ENCODE results near the gene FRMD4B. TPM values are rescaled to one million over a fixed set of nuclear protein-coding genes. Genes with fewer than 3 reads are reported as not detected.

The FRMD4B gene
- total RNA-seq, 1 experiment from 2014 or later, result 0.90 TPM

GRCh38 chr3:69384326-69384725, 1.6 kb downstream of the FRMD4B start:
- BruUV-seq (replicated peaks), result no TSS peak
- no peaks in the 10 kb centered on the region for H3K9me3 ChIP-seq (ENCODE audit: control insufficient read depth, insufficient read depth, low read depth, low read length)
- POLR2A ChIA-PET, result interaction anchor here (0.7 kb wide), 1 partner anchor 263 kb away, joined by 4 read pairs; no protein-coding TSS in a partner anchor
- no peak for ATAC-seq
- in situ Hi-C loops (cut with HindIII; ENCODE audit: low pct_unique_long_range_greater_than_20kb, low sequenced_read_pairs) (no loop called here), intact Hi-C loops (cut with micrococcal nuclease; ENCODE audit: unreplicated experiment) (no loop called here)
- DNase-seq (ENCODE audit: low read depth, low spot score), result no peak
- no peak overlapping the region for H3K27ac ChIP-seq (ENCODE audit: low read length)
- CTCF ChIA-PET, result no interaction called here
- no peaks in the 10 kb centered on the region for H3K36me3 ChIP-seq (ENCODE audit: control insufficient read depth, insufficient read depth, low read length)
- H3K27me3 ChIP-seq (ENCODE audit: control insufficient read depth, insufficient read depth, low read length), result peaks cover 12% of the 10 kb centered on the region
- no peaks in the 10 kb centered on the region for H3K4me1 ChIP-seq (ENCODE audit: control insufficient read depth, insufficient read depth, low read length)
- H3K4me3 ChIP-seq (ENCODE audit: low read depth in 2 of 2, low read length in 2 of 2), result no peak overlapping the region
- TF ChIP-seq REST (IDR thresholded peaks at IDR 0.05; ENCODE audit: insufficient read depth in 1 of 2, low read depth in 2 of 2, low read length in 1 of 2), result no peak
- TF ChIP-seq CTCF (IDR thresholded peaks at IDR 0.05), result no peak
- TF ChIP-seq SIN3A (IDR thresholded peaks at IDR 0.05; ENCODE audit: borderline replicate concordance, insufficient read depth, low read depth, low read length), result no peak
- no peak for TF ChIP-seq POLR2AphosphoS5 (IDR thresholded peaks at IDR 0.05; ENCODE audit: low read depth, low read length)
- TF ChIP-seq TCF7L2 (IDR thresholded peaks at IDR 0.05; ENCODE audit: low read depth, low read length), result no peak

GRCh38 chr3:69379661-69380060, 6.2 kb downstream of the FRMD4B start:
- in situ Hi-C loops (cut with HindIII; ENCODE audit: low pct_unique_long_range_greater_than_20kb, low sequenced_read_pairs) (no loop called here), intact Hi-C loops (cut with micrococcal nuclease; ENCODE audit: unreplicated experiment) (no loop called here)
- no peak overlapping the region for H3K4me3 ChIP-seq (ENCODE audit: low read depth in 2 of 2, low read length in 2 of 2)
- H3K36me3 ChIP-seq (ENCODE audit: control insufficient read depth, insufficient read depth, low read length), result no peaks in the 10 kb centered on the region
- no peak for TF ChIP-seq SIN3A (IDR thresholded peaks at IDR 0.05; ENCODE audit: borderline replicate concordance, insufficient read depth, low read depth, low read length)
- TF ChIP-seq POLR2AphosphoS5 (IDR thresholded peaks at IDR 0.05; ENCODE audit: low read depth, low read length), result no peak
- no peak for TF ChIP-seq REST (IDR thresholded peaks at IDR 0.05; ENCODE audit: insufficient read depth in 1 of 2, low read depth in 2 of 2, low read length in 1 of 2)
- no peak for TF ChIP-seq TCF7L2 (IDR thresholded peaks at IDR 0.05; ENCODE audit: low read depth, low read length)
- no peak for TF ChIP-seq CTCF (IDR thresholded peaks at IDR 0.05)
- no peak overlapping the region for H3K27ac ChIP-seq (ENCODE audit: low read length)
- H3K27me3 ChIP-seq (ENCODE audit: control insufficient read depth, insufficient read depth, low read length), result peaks cover 2% of the 10 kb centered on the region; the same call in 1 of the 2 replicates
- H3K9me3 ChIP-seq (ENCODE audit: control insufficient read depth, insufficient read depth, low read depth, low read length), result no peaks in the 10 kb centered on the region
- ChIA-PET POLR2A (no interaction called here), CTCF (no interaction called here)
- ATAC-seq, result no peak
- DNase-seq (ENCODE audit: low read depth, low spot score), result no peak
- no peaks in the 10 kb centered on the region for H3K4me1 ChIP-seq (ENCODE audit: control insufficient read depth, insufficient read depth, low read length)
- no TSS peak for BruUV-seq (replicated peaks)
